Panc1 (cell line): ENCODE results near the gene HYAL3. TPM values are rescaled to one million over a fixed set of nuclear protein-coding genes. Genes with fewer than 3 reads are reported as not detected.
"Not testable (repeated sequence)": the region's sequence is repeated elsewhere in the genome, so short reads cannot be mapped to it uniquely, and the experiment has no call there.

Experiments
- ATAC-seq: fragments of 200-7000 bp; cut with Tn5 transposase; 2 replicates; pipeline ENCODE4 v1.9.1; 2020; ENCODE audit warnings: mild to moderate bottlenecking, moderate library complexity
- BruUV-seq: library from RNA; stranded (reverse); fragments of 400-500 nt; replicated peaks from 2 replicates; lab custom pipeline; 2021; lab: Mats Ljungman, UMichigan
- CTCF ChIA-PET: fragments of 300-600 bp; sonication (Branson Sonifier 250); formaldehyde crosslinking; loops from one replicate; lab custom pipeline; 2022; ENCODE audit warnings: antibody characterized with exemption; lab: Charles Lee
- POLR2A ChIA-PET: fragments of 300-600 bp; sonication (Branson Sonifier 250); formaldehyde crosslinking; loops from one replicate; lab custom pipeline; 2022; ENCODE audit warnings: antibody characterized with exemption; lab: Charles Lee
- DNase-seq: peaks from one replicate; pipeline ENCODE4 v3.0.0-alpha.2; 2010; ENCODE audit warnings: low read depth, low spot score
- H3K27ac ChIP-seq: 2 replicates; pipeline ENCODE4 v1.5.1; 2011; ENCODE audit warnings: mild to moderate bottlenecking, low read length, inconsistent platforms
- H3K27me3 ChIP-seq: fragments of 200-500 bp; sonication (Bioruptor generic); 2 replicates; pipeline ENCODE4 v1.6.0; 2014; ENCODE audit warnings: low read length, inconsistent platforms; ENCODE audit not compliant: control insufficient read depth, insufficient read depth
- H3K36me3 ChIP-seq: fragments of 200-500 bp; sonication (Bioruptor generic); 2 replicates; pipeline ENCODE4 v1.5.1; 2014; ENCODE audit warnings: inconsistent platforms, mild to moderate bottlenecking, low read length, moderate library complexity; ENCODE audit not compliant: control insufficient read depth, insufficient read depth
- H3K4me1 ChIP-seq: 2 replicates; pipeline ENCODE4 v1.5.1; 2011; ENCODE audit warnings: inconsistent platforms, mild to moderate bottlenecking, low read length, moderate library complexity; ENCODE audit not compliant: control insufficient read depth, insufficient read depth
- H3K4me3 ChIP-seq, 2 experiments: 2 replicates each; pipeline ENCODE4 v1.5.1; 2011 to 2012; ENCODE audit warnings: low read depth in 2 of 2, low read length in 2 of 2, mild to moderate bottlenecking in 2 of 2, inconsistent platforms in 1 of 2, moderate library complexity in 1 of 2
- H3K9me3 ChIP-seq: fragments of 200-500 bp; sonication (Bioruptor generic); 2 replicates; pipeline ENCODE4 v1.5.1; 2014; ENCODE audit warnings: low read depth, mild to moderate bottlenecking, inconsistent platforms, low read length, moderate library complexity; ENCODE audit not compliant: control insufficient read depth, insufficient read depth
- POLR2AphosphoS5 ChIP-seq: IDR thresholded peaks from 2 replicates; pipeline ENCODE4 v1.6.1; 2012; ENCODE audit warnings: mild to moderate bottlenecking, low read depth, low read length, moderate library complexity
- SIN3A ChIP-seq: IDR thresholded peaks from 2 replicates; pipeline ENCODE4 v1.6.1; 2012; ENCODE audit warnings: low read depth, mild to moderate bottlenecking, low read length, moderate library complexity, borderline replicate concordance; ENCODE audit not compliant: insufficient read depth
- TCF7L2 ChIP-seq: IDR thresholded peaks from 2 replicates; pipeline ENCODE4 v1.6.1; 2011; ENCODE audit warnings: mild to moderate bottlenecking, low read depth, low read length, inconsistent platforms
- in situ Hi-C: cut with HindIII; loops from 2 replicates; pipeline ENCODE4 v1.10.0; 2016; ENCODE audit warnings: low sequenced_read_pairs, low pct_unique_long_range_greater_than_20kb
- intact Hi-C: fragments of 100-400 bp; cut with micrococcal nuclease; formaldehyde crosslinking; loops from one replicate; pipeline ENCODE4 v1.10.0; 2022; ENCODE audit not compliant: unreplicated experiment
- total RNA-seq: library from RNA; stranded (reverse); gene quantifications from one replicate; pipeline ENCODE4 v1.2.1, GENCODE V29; 2021; ENCODE audit not compliant: unreplicated experiment
- TF ChIP-seq, protein P1 (sequence below): fragments of 450-650 bp; IDR thresholded peaks from 2 replicates; pipeline ENCODE4 v1.5.1; 2017; ENCODE audit warnings: mild to moderate bottlenecking
- TF ChIP-seq, protein P2 (sequence below), 2 experiments: IDR thresholded peaks; 2 replicates each; pipeline ENCODE4 v1.6.1; 2011 to 2012; ENCODE audit warnings: low read depth in 2 of 2, control low read depth in 1 of 2, low read length in 1 of 2, mild to moderate bottlenecking in 1 of 2, moderate library complexity in 1 of 2; ENCODE audit not compliant: insufficient read depth in 1 of 2

HYAL3 gene
- total RNA-seq, 1 experiment from 2014 or later: 3.9 TPM

DNA sequence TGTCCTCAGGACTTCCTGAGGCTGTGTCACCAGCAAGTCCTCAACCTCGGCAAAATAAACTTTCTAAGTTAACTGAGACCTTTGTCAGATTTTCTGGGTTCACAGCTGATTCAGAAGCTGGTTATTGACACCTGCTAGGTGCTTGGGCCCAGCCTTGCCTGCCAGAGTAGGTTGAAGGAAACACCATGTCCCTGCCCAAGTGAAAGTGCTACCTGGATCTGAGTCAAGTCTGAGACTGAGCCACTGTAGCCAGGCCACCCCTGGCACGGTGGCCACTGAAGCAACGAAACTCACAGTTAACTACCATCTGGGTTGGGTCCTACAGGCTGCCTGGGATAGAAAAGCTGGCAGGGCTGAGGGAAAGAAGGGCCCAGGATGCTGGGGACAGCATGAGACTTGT, 15.1 kb upstream of the HYAL3 start:
- ChIA-PET CTCF (no interaction called here), POLR2A (no interaction called here)
- in situ Hi-C loops (no loop called here), intact Hi-C loops (no loop called here)
- Histone ChIP-seq H3K27ac (no peak overlapping the region), H3K9me3 (no peaks in the 10 kb centered on the region), H3K4me1 (no peaks in the 10 kb centered on the region; the same call in 1 of the 2 replicates), H3K27me3 (no peaks in the 10 kb centered on the region), H3K4me3 (no peak overlapping the region), H3K36me3 (no peaks in the 10 kb centered on the region)
- 0 out of 2 replicates have a peak, but pooled peaks have one; percentile 27 for ATAC-seq
- TF ChIP-seq, protein P1, sequence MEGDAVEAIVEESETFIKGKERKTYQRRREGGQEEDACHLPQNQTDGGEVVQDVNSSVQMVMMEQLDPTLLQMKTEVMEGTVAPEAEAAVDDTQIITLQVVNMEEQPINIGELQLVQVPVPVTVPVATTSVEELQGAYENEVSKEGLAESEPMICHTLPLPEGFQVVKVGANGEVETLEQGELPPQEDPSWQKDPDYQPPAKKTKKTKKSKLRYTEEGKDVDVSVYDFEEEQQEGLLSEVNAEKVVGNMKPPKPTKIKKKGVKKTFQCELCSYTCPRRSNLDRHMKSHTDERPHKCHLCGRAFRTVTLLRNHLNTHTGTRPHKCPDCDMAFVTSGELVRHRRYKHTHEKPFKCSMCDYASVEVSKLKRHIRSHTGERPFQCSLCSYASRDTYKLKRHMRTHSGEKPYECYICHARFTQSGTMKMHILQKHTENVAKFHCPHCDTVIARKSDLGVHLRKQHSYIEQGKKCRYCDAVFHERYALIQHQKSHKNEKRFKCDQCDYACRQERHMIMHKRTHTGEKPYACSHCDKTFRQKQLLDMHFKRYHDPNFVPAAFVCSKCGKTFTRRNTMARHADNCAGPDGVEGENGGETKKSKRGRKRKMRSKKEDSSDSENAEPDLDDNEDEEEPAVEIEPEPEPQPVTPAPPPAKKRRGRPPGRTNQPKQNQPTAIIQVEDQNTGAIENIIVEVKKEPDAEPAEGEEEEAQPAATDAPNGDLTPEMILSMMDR: no peak
- TF ChIP-seq SIN3A (no peak), TCF7L2 (no peak), POLR2AphosphoS5 (no peak)
- TF ChIP-seq, protein P2, sequence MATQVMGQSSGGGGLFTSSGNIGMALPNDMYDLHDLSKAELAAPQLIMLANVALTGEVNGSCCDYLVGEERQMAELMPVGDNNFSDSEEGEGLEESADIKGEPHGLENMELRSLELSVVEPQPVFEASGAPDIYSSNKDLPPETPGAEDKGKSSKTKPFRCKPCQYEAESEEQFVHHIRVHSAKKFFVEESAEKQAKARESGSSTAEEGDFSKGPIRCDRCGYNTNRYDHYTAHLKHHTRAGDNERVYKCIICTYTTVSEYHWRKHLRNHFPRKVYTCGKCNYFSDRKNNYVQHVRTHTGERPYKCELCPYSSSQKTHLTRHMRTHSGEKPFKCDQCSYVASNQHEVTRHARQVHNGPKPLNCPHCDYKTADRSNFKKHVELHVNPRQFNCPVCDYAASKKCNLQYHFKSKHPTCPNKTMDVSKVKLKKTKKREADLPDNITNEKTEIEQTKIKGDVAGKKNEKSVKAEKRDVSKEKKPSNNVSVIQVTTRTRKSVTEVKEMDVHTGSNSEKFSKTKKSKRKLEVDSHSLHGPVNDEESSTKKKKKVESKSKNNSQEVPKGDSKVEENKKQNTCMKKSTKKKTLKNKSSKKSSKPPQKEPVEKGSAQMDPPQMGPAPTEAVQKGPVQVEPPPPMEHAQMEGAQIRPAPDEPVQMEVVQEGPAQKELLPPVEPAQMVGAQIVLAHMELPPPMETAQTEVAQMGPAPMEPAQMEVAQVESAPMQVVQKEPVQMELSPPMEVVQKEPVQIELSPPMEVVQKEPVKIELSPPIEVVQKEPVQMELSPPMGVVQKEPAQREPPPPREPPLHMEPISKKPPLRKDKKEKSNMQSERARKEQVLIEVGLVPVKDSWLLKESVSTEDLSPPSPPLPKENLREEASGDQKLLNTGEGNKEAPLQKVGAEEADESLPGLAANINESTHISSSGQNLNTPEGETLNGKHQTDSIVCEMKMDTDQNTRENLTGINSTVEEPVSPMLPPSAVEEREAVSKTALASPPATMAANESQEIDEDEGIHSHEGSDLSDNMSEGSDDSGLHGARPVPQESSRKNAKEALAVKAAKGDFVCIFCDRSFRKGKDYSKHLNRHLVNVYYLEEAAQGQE (IDR thresholded peaks at IDR 0.05; ENCODE audit: insufficient read depth in 1 of 2, low read depth in 2 of 2, low read length in 1 of 2): no peak
- no peak for DNase-seq
- no TSS peak for BruUV-seq

DNA sequence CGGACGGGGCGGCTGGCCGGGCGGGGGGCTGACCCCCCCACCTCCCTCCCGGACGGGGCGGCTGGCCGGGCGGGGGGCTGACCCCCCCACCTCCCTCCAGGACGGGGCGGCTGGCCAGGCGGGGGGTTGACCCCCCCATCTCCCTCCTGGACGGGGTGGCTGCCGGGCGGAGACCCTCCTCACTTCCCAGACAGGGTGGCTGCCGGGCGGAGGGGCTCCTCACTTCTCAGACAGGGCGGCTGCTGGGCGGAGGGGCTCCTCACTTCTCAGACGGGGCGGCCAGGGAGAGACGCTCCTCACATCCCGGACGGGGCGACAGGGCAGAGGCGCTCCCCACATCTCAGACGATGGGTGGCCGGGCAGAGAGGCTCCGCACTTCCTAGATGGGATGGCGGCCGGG, 12.8 kb upstream of the HYAL3 start:
- H3K4me1 ChIP-seq, DNase-seq, H3K27ac ChIP-seq, H3K36me3 ChIP-seq, in situ Hi-C loops, intact Hi-C loops, H3K4me3 ChIP-seq, CTCF ChIA-PET, BruUV-seq, H3K27me3 ChIP-seq, POLR2A ChIA-PET, H3K9me3 ChIP-seq, ATAC-seq: not testable (repeated sequence)

DNA sequence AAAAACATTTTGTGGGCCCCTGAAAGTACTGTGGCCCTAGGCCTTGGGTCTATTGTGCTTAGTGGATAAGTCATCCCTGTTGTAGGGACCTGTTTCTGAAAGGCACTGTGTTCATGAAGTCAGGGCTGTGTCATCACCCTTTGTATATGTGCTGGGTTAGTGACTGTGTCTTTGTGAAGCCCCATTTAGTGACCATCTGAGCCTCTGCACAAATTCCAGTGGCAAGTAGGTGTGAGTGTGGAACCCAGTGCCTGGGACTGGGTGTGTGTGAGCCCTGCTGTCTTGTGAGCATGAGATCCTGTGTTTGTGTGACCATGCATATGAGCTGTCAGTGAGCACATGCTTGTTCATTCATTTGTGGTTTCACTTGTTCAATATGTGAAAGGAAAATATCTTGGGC, 5.4 kb upstream of the HYAL3 start:
- Histone ChIP-seq H3K27ac (no peak overlapping the region), H3K4me3 (no peak overlapping the region), H3K36me3 (no peaks in the 10 kb centered on the region), H3K9me3 (no peaks in the 10 kb centered on the region), H3K4me1 (no peaks in the 10 kb centered on the region), H3K27me3 (no peaks in the 10 kb centered on the region)
- intact Hi-C loops: no loop called here
- in situ Hi-C loops: no loop called here
- no peak for ATAC-seq
- no TSS peak for BruUV-seq
- CTCF ChIA-PET: interaction anchor here (0.6 kb wide), 1 partner anchor 25 kb away, joined by 6 read pairs; no protein-coding TSS in a partner anchor
- no peak for DNase-seq
- POLR2A ChIA-PET: no interaction called here
- no peak for TF ChIP-seq SIN3A
- TF ChIP-seq, protein P1: no peak
- no peak for TF ChIP-seq POLR2AphosphoS5
